Measurements from ENCODE around the gene AK5. TPM values are rescaled to one million over a fixed set of nuclear protein-coding genes. Genes with fewer than 3 reads are reported as not detected.

AK5 gene
- polyA plus RNA-seq, 1 donor (not counting 4 experiments of a cell fraction or from before 2014, with no cell fraction given): 0.30 TPM

DNA sequence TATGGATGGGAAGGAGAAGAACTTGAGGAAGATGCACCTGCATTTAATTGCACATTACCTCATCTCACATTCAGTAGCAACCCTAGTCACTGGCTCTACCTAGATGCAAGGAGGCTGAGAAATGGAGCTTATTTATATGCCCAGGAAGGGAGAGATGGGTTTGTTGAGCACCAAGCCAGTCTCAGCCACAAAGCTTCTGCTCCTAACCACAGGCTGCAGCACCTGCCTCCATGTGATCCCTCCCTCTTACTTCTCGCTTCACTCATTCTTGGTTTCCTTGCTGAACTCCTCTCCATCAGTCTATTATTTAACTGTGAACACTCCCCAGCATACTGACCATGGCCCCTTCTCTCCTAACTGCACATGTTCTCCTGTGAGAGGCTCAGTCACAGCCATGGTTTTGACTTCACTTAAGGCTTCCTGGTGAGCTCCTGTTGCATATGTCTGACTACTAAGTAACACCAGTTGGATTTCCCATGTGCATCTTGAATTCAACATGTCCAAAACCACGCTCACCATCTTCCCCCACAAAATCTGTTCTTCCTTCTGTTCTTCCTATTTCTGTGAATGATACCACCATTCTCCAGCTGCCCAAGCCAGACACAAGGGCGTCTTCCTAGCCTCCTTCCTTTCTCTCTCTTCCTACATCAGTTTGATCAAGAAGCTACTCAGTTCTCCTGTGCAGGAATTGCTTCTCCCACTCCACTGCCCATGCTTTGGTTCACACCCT is 139.8 kb downstream of the AK5 start:
- H2AFZ ChIP-seq (ENCODE audit: control insufficient read depth, low read length): no peak overlapping the region
- H3K79me2 ChIP-seq (ENCODE audit: control insufficient read depth, insufficient read depth, low read length): no peaks in the 10 kb centered on the region
- dilution Hi-C loops (cut with MboI; ENCODE audit: extremely low pct_ligation_motif_present, low sequenced_read_pairs): no loop called here
- H3K4me2 ChIP-seq (ENCODE audit: control insufficient read depth, extremely low read depth, insufficient read depth, low read depth, low read length): no peak overlapping the region
- FAIRE-seq (no peak), DNase-seq (ENCODE audit: low read depth, low spot score) (no peak)
- H3K27ac ChIP-seq (ENCODE audit: control insufficient read depth, insufficient read depth, low read length): no peak overlapping the region
- no peak overlapping the region for H3K4me3 ChIP-seq (ENCODE audit: control insufficient read depth in 2 of 3, extremely low read depth in 1 of 3, insufficient read depth in 2 of 3, low read depth in 1 of 3, low read length in 3 of 3)
- no peaks in the 10 kb centered on the region for H4K20me1 ChIP-seq (ENCODE audit: control insufficient read depth, extremely low read depth, insufficient read depth, low read length)
- H3K36me3 ChIP-seq (ENCODE audit: control insufficient read depth in 2 of 2, extremely low read depth in 1 of 2, insufficient read depth in 2 of 2, low read length in 2 of 2): no peaks in the 10 kb centered on the region
- no peaks in the 10 kb centered on the region for H3K9me1 ChIP-seq (ENCODE audit: control insufficient read depth, extremely low read depth, insufficient read depth, low read length)
- H3K27me3 ChIP-seq (ENCODE audit: control insufficient read depth, extremely low read depth, insufficient read depth, low read length): no peaks in the 10 kb centered on the region
- no peak for TF ChIP-seq EZH2 (IDR thresholded peaks at IDR 0.05; ENCODE audit: low read length)
- TF ChIP-seq, protein P1, sequence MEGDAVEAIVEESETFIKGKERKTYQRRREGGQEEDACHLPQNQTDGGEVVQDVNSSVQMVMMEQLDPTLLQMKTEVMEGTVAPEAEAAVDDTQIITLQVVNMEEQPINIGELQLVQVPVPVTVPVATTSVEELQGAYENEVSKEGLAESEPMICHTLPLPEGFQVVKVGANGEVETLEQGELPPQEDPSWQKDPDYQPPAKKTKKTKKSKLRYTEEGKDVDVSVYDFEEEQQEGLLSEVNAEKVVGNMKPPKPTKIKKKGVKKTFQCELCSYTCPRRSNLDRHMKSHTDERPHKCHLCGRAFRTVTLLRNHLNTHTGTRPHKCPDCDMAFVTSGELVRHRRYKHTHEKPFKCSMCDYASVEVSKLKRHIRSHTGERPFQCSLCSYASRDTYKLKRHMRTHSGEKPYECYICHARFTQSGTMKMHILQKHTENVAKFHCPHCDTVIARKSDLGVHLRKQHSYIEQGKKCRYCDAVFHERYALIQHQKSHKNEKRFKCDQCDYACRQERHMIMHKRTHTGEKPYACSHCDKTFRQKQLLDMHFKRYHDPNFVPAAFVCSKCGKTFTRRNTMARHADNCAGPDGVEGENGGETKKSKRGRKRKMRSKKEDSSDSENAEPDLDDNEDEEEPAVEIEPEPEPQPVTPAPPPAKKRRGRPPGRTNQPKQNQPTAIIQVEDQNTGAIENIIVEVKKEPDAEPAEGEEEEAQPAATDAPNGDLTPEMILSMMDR (optimal IDR thresholded peaks at IDR 0.05 in 1 of 3, IDR thresholded peaks at IDR 0.05 in 1 of 3, conservative IDR thresholded peaks at IDR 0.05 in 1 of 3; ENCODE audit: extremely low read depth in 1 of 3, insufficient read depth in 2 of 3, low read length in 3 of 3): no peak
- no peak overlapping the region for H3K9ac ChIP-seq (ENCODE audit: control insufficient read depth, extremely low read depth, insufficient read depth, low read length)
- no peaks in the 10 kb centered on the region for H3K4me1 ChIP-seq (ENCODE audit: control insufficient read depth, extremely low read depth, insufficient read depth, low read length)
- H3K9me3 ChIP-seq (ENCODE audit: control insufficient read depth, low read depth, low read length): no peaks in the 10 kb centered on the region

DNA sequence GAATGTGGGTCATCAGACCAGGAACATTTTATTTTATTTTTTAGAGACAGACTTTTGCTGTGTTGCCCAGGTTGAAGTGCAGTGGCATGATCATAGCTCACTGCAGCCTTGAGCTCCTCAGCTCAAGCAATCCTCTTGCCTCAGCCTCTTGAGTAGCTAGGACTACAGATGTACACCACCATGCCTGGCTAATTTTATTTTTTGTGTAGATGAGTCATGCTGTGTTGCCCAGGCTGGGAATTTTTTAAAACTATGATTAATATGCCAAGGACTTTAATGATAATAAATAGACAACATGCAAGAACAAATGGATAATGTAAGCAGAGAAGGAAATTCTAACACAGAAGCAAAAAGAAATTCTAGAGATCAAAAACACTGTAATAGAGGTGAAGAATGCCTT is 142.4 kb downstream of the AK5 start:
- FAIRE-seq (no peak), DNase-seq (ENCODE audit: low read depth, low spot score) (no peak)
- Histone ChIP-seq H3K4me2 (ENCODE audit: control insufficient read depth, extremely low read depth, insufficient read depth, low read depth, low read length) (no peak overlapping the region), H2AFZ (ENCODE audit: control insufficient read depth, low read length) (no peak overlapping the region), H3K4me3 (ENCODE audit: control insufficient read depth in 2 of 3, extremely low read depth in 1 of 3, insufficient read depth in 2 of 3, low read depth in 1 of 3, low read length in 3 of 3) (no peak overlapping the region), H3K9me3 (ENCODE audit: control insufficient read depth, low read depth, low read length) (no peaks in the 10 kb centered on the region), H3K9me1 (ENCODE audit: control insufficient read depth, extremely low read depth, insufficient read depth, low read length) (no peaks in the 10 kb centered on the region), H3K27me3 (ENCODE audit: control insufficient read depth, extremely low read depth, insufficient read depth, low read length) (no peaks in the 10 kb centered on the region), H3K27ac (ENCODE audit: control insufficient read depth, insufficient read depth, low read length) (no peak overlapping the region), H3K36me3 (ENCODE audit: control insufficient read depth in 2 of 2, extremely low read depth in 1 of 2, insufficient read depth in 2 of 2, low read length in 2 of 2) (no peaks in the 10 kb centered on the region), H3K9ac (ENCODE audit: control insufficient read depth, extremely low read depth, insufficient read depth, low read length) (no peak overlapping the region), H3K79me2 (ENCODE audit: control insufficient read depth, insufficient read depth, low read length) (no peaks in the 10 kb centered on the region), H3K4me1 (ENCODE audit: control insufficient read depth, extremely low read depth, insufficient read depth, low read length) (no peaks in the 10 kb centered on the region), H4K20me1 (ENCODE audit: control insufficient read depth, extremely low read depth, insufficient read depth, low read length) (no peaks in the 10 kb centered on the region)
- no peak for TF ChIP-seq EZH2 (IDR thresholded peaks at IDR 0.05; ENCODE audit: low read length)
- TF ChIP-seq, protein P1 (optimal IDR thresholded peaks at IDR 0.05 in 1 of 3, IDR thresholded peaks at IDR 0.05 in 1 of 3, conservative IDR thresholded peaks at IDR 0.05 in 1 of 3; ENCODE audit: extremely low read depth in 1 of 3, insufficient read depth in 2 of 3, low read length in 3 of 3): no peak
- dilution Hi-C loops (cut with MboI; ENCODE audit: extremely low pct_ligation_motif_present, low sequenced_read_pairs): no loop called here
